Left lobe of liver (tissue), 2 donors: ENCODE data around the gene STAC. TPM values are rescaled to one million over a fixed set of nuclear protein-coding genes. Genes with fewer than 3 reads are reported as not detected.
"Not testable (repeated sequence)": the region's sequence is repeated elsewhere in the genome, so short reads cannot be mapped to it uniquely, and the experiment has no call there.

Source experiments
- ATAC-seq: fragments of 200-7000 bp; cut with Tn5 transposase; one replicate; pipeline ENCODE4 v1.9.1; 2020; ENCODE audit warnings: mild to moderate bottlenecking, moderate library complexity
- DNase-seq: peaks from one replicate; pipeline ENCODE4 v3.0.0-alpha.2; 2020; ENCODE audit warnings: low spot score
- total RNA-seq: library from RNA; stranded (reverse); gene quantifications from one replicate; pipeline ENCODE4 v1.2.1, GENCODE V29; 2021
- donor health status: DM: no; HTN: no; CAD: no; lungs with moderate emphysema.
- donor health status: DM: no; HTN: yes; CAD: no.

STAC gene
- total RNA-seq, 1 donor from 2014 or later: 0.65 TPM

DNA sequence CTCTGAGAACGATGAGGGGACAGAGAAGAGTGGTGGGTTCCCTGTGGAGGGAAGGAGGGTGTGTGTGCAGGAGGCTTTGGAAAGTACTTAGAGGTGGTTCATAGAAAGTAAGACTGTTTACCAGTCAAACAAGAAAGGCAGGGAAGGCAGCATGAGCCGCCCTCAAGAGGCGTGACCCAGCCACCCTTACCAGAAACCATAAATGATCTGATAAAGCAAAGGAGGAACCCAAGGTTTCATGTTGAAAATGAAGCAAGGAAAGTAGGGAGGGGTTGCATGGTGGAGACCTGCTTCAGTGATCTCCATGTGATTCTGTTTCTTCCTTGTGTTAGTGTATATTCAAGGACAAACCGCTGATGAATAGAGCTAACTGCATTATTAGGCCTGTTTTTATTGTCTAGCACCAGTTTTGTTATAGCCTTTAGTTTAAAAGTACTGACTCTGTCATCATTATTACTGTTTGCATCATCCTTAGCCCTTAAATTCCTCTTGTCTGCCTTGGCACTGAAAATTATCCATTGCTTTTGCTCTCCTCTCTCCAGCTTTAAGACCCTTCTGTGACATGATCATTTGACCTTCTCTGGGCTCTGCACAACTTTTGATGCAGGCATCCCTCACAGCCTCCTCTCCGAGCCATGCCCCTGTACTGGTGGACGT lies 96.1 kb downstream of the STAC start:
- DNase-seq (no peak), ATAC-seq (no peak)

GRCh38 chr3:36477655-36478054 lies 97.4 kb downstream of the STAC start:
- DNase-seq (no peak), ATAC-seq (no peak)

GRCh38 chr3:36480911-36481648 lies 100.8 kb downstream of the STAC start:
- DNase-seq: no peak

DNA sequence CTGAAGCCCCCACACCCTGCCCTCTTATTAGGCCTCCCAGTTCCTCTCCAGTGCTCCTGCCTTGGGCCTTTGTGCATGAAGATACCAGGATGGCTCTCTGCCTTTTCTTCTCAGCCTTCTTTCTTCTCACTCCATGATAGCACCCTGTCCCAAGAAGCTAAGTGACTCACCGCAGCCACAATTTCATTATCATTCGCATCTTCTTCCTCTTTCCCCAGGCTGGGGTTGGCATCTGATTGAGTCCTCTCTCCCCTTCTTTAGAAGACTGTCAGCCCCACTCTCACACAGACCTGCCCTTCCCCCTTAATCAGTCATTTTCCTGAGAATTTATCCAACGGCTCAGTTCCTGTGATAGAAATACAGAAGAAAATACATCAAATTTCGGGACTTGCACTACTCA lies 102.0 kb downstream of the STAC start:
- DNase-seq: no peak
- ATAC-seq: no peak

More at GRCh38 chr3:36480911-36481648, 100.8 kb downstream of the STAC start:
- ATAC-seq: no peak

DNA sequence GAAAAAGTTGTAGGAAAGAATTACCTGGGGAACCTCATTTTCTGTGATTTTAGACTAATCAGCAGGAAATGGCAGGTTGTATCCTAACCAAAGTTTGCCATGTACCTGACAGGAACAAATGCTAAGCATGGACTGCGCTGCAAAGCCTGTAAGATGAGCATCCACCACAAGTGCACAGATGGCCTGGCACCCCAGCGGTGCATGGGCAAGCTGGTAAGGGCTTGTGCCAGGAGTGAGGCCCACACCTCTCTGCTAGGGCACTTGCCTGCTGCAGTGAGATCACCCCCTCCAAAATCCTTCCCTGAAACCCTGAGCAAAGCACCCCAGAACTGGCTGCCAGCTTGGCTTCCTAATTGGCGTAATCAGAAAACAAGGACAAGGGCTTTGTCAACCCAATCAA lies 102.6 kb downstream of the STAC start:
- ATAC-seq (no peak), DNase-seq (no peak)

- no peak for ATAC-seq
- DNase-seq: no peak
Measured at GRCh38 chr3:36483709-36484108, 103.4 kb downstream of the STAC start.

GRCh38 chr3:36484386-36484785 lies 104.1 kb downstream of the STAC start:
- DNase-seq (no peak), ATAC-seq (no peak)

DNA sequence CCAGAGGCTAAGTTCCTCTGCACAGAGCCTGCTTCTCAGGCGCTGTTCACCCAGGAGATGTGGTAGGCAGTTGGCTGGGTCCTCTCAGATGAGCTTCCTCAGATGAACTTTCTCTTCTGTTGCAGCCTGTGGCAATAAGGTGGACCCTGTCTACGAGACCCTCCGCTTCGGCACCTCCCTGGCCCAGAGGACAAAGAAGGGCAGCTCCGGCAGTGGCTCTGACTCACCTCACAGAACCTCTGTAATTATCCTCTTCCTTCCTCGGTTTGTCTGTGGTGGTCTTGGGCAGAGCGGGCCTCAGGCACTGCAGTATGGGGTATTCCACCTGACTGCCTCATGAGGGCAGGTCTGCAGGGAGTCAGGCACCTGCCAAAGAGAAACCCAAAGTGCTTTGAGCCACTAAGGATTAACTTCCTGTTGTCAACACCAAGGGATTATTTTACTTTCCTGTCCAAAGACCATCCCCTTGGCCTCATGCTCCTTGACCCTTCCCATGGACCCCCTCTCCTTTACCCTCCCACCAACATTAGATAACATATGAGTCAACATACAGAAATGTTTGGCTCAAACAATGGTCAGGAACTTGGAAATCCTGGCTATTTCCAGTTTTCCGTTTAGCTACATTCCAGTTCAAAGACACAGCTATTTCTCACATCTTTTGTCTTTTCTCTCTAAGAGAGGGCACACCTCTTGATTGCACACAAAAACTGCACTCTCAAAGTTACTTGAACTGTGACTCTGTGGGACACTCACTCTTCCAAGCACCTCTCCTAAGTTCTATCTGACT lies 105.9 kb downstream of the STAC start:
- ATAC-seq (no peak), DNase-seq (no peak)

DNA sequence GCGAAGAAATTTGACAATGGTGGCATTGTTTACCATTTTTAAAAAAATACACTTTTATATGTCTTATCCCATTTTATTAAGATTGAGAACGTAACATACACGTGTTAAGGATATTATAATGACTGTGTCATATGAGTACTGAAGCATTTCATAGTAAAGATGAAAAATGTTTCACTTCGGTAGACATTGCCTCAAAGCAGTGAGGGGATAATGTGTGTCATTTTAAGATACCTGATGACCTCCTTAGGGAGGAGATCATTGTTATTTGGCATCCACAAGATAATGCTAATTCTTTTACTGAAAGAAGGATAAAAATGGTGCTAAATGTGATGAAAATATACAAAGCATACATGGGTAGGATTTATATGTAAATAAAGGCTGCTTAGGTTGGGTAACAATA lies 107.3 kb downstream of the STAC start:
- DNase-seq: no peak

DNA sequence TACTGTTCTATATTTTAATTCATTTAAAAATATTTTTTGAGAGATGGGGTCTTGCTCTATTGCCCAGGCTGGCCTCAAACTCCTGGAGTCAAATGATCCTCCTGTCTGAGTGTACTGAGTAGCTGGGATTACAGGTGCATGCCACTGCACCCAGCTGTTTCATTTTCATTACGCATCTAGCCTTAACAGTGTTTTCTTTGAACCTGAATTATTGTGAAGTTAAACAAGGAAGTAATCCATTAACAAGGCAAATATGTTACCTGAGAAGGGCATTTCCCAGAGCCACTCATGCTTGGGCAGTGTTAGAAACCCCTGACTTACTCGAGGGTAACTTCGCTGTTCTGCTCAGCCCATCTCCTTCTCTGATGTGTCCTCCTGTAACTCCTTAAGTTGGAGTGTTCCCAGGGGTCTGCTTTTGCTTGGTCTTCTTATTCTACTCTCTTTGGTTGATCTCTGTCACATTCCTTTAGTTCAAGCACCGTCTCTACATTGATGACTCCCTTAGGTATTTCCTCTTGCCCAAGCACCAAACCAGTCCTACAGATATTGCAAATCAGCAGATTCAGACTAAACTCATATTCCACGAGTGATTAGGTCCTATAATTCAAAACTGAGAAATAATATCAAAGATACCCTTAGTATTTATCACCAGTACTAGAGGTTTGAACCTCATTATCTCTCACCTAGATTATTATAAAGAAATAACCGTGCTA lies 107.9 kb downstream of the STAC start:
- DNase-seq: no peak
- no peak for ATAC-seq

More for the DNA sequence above, 107.3 kb downstream of the STAC start:
- ATAC-seq: no peak

GRCh38 chr3:36489101-36489500 lies 108.8 kb downstream of the STAC start:
- DNase-seq: no peak
- no peak for ATAC-seq

GRCh38 chr3:36489679-36490425 lies 109.5 kb downstream of the STAC start:
- DNase-seq (no peak), ATAC-seq (no peak)

DNA sequence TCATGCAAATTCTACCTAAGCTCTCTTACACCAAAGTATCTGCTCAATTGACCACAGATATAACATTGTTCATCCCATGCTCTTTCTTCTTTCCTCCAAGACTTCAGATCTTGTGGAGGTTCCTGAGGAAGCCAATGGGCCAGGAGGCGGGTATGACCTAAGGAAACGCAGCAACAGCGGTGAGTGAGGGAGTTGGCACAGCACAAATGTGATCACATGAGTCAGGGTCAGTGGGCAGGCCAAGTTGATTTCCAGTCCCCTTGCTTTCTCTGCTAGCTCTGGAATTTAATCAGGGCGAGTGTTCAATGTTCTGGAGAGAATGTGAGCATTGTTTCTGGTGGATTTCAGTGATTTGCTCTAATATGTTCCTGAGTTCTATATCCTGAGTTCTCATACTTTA lies 112.7 kb downstream of the STAC start:
- ATAC-seq (no peak), DNase-seq (no peak)

- DNase-seq: no peak
- ATAC-seq: no peak
Measured at GRCh38 chr3:36494461-36495109, 114.3 kb downstream of the STAC start.

DNA sequence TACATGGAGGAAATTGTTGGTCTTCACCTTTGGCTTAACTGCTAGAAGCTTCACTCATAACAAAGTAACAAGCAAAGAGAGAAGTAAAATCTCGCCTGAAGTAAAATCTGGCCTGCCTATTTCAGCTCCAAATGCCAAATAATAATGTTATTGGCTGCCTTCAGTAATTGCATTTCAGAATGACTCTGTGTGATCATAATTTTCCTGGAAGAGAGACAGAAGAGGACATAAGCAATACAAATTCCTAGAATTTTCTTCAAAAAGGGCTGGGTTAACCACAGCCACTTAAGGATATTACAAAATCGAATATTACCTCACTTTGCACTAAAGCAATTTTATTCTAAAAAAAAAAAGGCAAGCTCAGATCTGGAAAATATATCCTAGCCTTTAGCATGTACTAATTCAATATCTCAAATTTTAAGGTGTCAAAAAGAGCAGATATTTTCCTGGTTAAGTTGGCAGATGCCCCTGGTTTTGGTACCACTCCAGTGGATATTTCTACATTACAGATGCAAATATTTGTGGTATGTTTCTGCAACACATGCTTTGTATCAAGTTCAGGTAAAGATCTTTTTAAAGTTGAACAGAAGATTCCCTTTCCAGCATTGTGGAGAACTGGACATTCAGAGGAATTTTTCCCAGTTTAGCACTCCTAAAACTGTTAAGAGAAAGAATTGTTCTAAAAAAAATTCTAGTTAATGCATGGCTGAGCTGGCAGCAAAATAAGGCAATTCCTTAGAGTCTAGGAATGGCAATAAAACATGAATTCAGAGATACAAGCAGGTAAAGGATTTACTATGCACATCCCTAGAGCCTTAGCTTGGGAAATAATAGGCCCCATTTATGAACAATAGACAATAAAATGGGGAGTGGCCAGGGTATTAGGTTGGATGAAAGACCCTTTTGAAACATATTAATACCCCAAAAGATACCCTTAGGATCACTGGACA lies 116.7 kb downstream of the STAC start:
- ATAC-seq (no peak), DNase-seq (no peak)

- not testable (repeated sequence) for ATAC-seq, DNase-seq
Measured at GRCh38 chr3:36500053-36500452, 119.7 kb downstream of the STAC start.

GRCh38 chr3:36501616-36502015 lies 121.3 kb downstream of the STAC start:
- DNase-seq: no peak
- no peak for ATAC-seq

- ATAC-seq (no peak), DNase-seq (no peak)
Measured at GRCh38 chr3:36505393-36505792, 125.1 kb downstream of the STAC start.
